NB4 (cell line): Measurements from ENCODE around the gene NDEL1.

Experiments
- DNase-seq: peaks from one replicate; pipeline ENCODE4 v3.0.0; 2010; ENCODE audit warnings: low read depth
- H3K4me3 ChIP-seq: one replicate; pipeline ENCODE4 v1.5.1; 2011; ENCODE audit warnings: mild to moderate bottlenecking, low read depth, low read length, moderate library complexity
- CTCF ChIP-seq: IDR thresholded peaks from one replicate; pipeline ENCODE4 v1.5.1; 2012; ENCODE audit warnings: low read depth, low read length
- MAX ChIP-seq: IDR thresholded peaks from 2 replicates; pipeline ENCODE4 v1.6.1; 2011; ENCODE audit warnings: low read depth, low read length
- MYC ChIP-seq: IDR thresholded peaks from 2 replicates; pipeline ENCODE4 v1.6.1; 2011; ENCODE audit warnings: low read depth, low read length
- POLR2A ChIP-seq: IDR thresholded peaks from 2 replicates; pipeline ENCODE4 v1.6.1; 2011; ENCODE audit warnings: mild to moderate bottlenecking; ENCODE audit not compliant: insufficient read length; ENCODE audit errors: extremely low read depth

Gene NDEL1

GRCh38 chr17:8492121-8492520 lies 56.4 kb downstream of the NDEL1 start:
- no peak for DNase-seq
- no peak for TF ChIP-seq MYC
- TF ChIP-seq CTCF: no peak
- no peak for TF ChIP-seq MAX
- TF ChIP-seq POLR2A: no peak
- no peak overlapping the region for H3K4me3 ChIP-seq

- no peak for TF ChIP-seq MAX
- no peak for TF ChIP-seq CTCF
- no peak for TF ChIP-seq POLR2A
- TF ChIP-seq MYC: no peak
- no peak overlapping the region for H3K4me3 ChIP-seq
- no peak for DNase-seq
These were observed 58.3 kb downstream of the NDEL1 start for GRCh38 chr17:8494021-8494420.

GRCh38 chr17:8494506-8495111 lies 58.9 kb downstream of the NDEL1 start:
- no peak overlapping the region for H3K4me3 ChIP-seq
- DNase-seq: no peak
- no peak for TF ChIP-seq MAX
- no peak for TF ChIP-seq CTCF
- TF ChIP-seq MYC: no peak
- no peak for TF ChIP-seq POLR2A

- TF ChIP-seq CTCF: no peak
- TF ChIP-seq MYC: no peak
- no peak for TF ChIP-seq MAX
- no peak for TF ChIP-seq POLR2A
- H3K4me3 ChIP-seq: no peak overlapping the region
- no peak for DNase-seq
These were observed 60.4 kb downstream of the NDEL1 start for GRCh38 chr17:8496081-8496480.

GRCh38 chr17:8499171-8499570 lies 63.5 kb downstream of the NDEL1 start:
- DNase-seq: no peak
- TF ChIP-seq POLR2A (no peak), MYC (no peak), MAX (no peak), CTCF (no peak)
- H3K4me3 ChIP-seq: no peak overlapping the region

GRCh38 chr17:8499614-8500013 lies 63.9 kb downstream of the NDEL1 start:
- no peak overlapping the region for H3K4me3 ChIP-seq
- no peak for DNase-seq
- no peak for TF ChIP-seq CTCF
- no peak for TF ChIP-seq MAX
- TF ChIP-seq MYC: no peak
- no peak for TF ChIP-seq POLR2A
